K562 (cell line): ENCODE measurements around the gene FOXJ3. TPM values are rescaled to one million over a fixed set of nuclear protein-coding genes. Genes with fewer than 3 reads are reported as not detected.

Source experiments
- ATAC-seq: fragments of 200-7000 bp; cut with Tn5 transposase; 3 replicates; pipeline ENCODE4 v1.9.1; 2020; ENCODE audit warnings: moderate library complexity
- BruUV-seq: library from RNA; stranded (reverse); fragments of 400-500 nt; replicated peaks from 2 replicates; lab custom pipeline; 2021; lab: Mats Ljungman, UMichigan
- CTCF ChIA-PET: fragments of 300-600 bp; formaldehyde crosslinking; extraction: SDS; loops from one replicate; lab custom pipeline; 2021; ENCODE audit warnings: low intra/inter-chr PET ratio; lab: Yijun Ruan, JAX
- POLR2A ChIA-PET: fragments of 300-600, 350-650 bp; sonication (Branson Sonifier 250); formaldehyde crosslinking; extraction: SDS; loops from one replicate; lab custom pipeline; 2021; ENCODE audit warnings: antibody characterized with exemption, inconsistent platforms; lab: Yijun Ruan, JAX
- DNase-seq, 4 experiments: peaks; one replicate each; pipeline versions ENCODE4 v3.0.0 to v3.0.0-alpha.2; 2011 to 2018; ENCODE audit warnings: low spot score in 3 of 4, mixed read lengths in 3 of 4; ENCODE audit errors: extremely low read depth in 1 of 4
- FAIRE-seq: peaks from 2 replicates; lab custom pipeline; 2011; peaks lifted over from hg19 to GRCh38; lab: Jason Lieb, UNC
- H2AFZ ChIP-seq: 2 replicates; pipeline ENCODE4 v1.6.0; 2011; ENCODE audit warnings: low read depth, low read length, control low read depth, inconsistent platforms
- H3K27ac ChIP-seq: fragments of 200-600 bp; 3 replicates; pipeline ENCODE4 v1.8.0; 2011; ENCODE audit warnings: low read depth, mild to moderate bottlenecking, control low read depth, inconsistent platforms, low read length, moderate library complexity, mixed read lengths; ENCODE audit errors: extremely low read depth
- H3K27me3 ChIP-seq, 2 experiments: fragments of 300-600 bp in 1 of 2; 2 replicates in 1 of 2; 3 replicates in 1 of 2; pipeline versions ENCODE4 v1.6.0 to v1.8.0; 2011; ENCODE audit warnings: inconsistent platforms in 2 of 2, low read length in 2 of 2, mild to moderate bottlenecking in 1 of 2, mixed read lengths in 1 of 2, moderate library complexity in 1 of 2; ENCODE audit not compliant: control insufficient read depth in 2 of 2, insufficient read depth in 2 of 2
- H3K36me3 ChIP-seq: fragments of 300-600 bp; 3 replicates; pipeline ENCODE4 v1.8.0; 2011; ENCODE audit warnings: mild to moderate bottlenecking, low read length, inconsistent platforms; ENCODE audit not compliant: control insufficient read depth, insufficient read depth
- H3K4me1 ChIP-seq, 2 experiments: fragments of 200-600 bp in 1 of 2; replicated peaks in 1 of 2; 2 replicates in 1 of 2; 3 replicates in 1 of 2; pipeline versions ENCODE4 v1.5.1 to v1.8.0; 2011; ENCODE audit warnings: inconsistent platforms in 2 of 2, low read length in 2 of 2, mild to moderate bottlenecking in 1 of 2, mixed read lengths in 1 of 2, moderate library complexity in 1 of 2; ENCODE audit not compliant: control insufficient read depth in 2 of 2, insufficient read depth in 2 of 2
- H3K4me2 ChIP-seq: 2 replicates; pipeline ENCODE4 v1.6.1; 2011; ENCODE audit warnings: low read length, control low read depth, inconsistent platforms, mixed read lengths; ENCODE audit not compliant: insufficient read depth
- H3K4me3 ChIP-seq: fragments of 200-600 bp; sonication (generic), shearing (Covaris generic); 2 replicates; pipeline ENCODE4 v1.5.1; 2016; ENCODE audit warnings: control low read depth, inconsistent platforms
- H3K79me2 ChIP-seq: fragments of 200-600 bp; 3 replicates; pipeline ENCODE4 v1.8.0; 2011; ENCODE audit warnings: low read length, inconsistent platforms; ENCODE audit not compliant: control insufficient read depth, insufficient read depth
- H3K9ac ChIP-seq, 2 experiments: 2 replicates each; pipeline versions ENCODE4 v1.6.0 to v1.6.1; 2011; ENCODE audit warnings: low read depth in 2 of 2, low read length in 2 of 2, control low read depth in 1 of 2, inconsistent platforms in 1 of 2, mild to moderate bottlenecking in 1 of 2, mixed read lengths in 1 of 2; ENCODE audit not compliant: insufficient read depth in 1 of 2
- H3K9me1 ChIP-seq: one replicate; pipeline ENCODE4 v1.6.0; 2011; ENCODE audit warnings: inconsistent platforms, mild to moderate bottlenecking, low read length, moderate library complexity; ENCODE audit not compliant: control insufficient read depth, insufficient read depth
- H3K9me3 ChIP-seq: replicated peaks from 2 replicates; pipeline ENCODE4 v1.5.1; 2011; ENCODE audit warnings: low read depth, low read length, inconsistent platforms; ENCODE audit not compliant: control insufficient read depth, insufficient read depth
- H4K20me1 ChIP-seq: replicated peaks from 2 replicates; pipeline ENCODE4 v1.6.1; 2011; ENCODE audit warnings: low read length, inconsistent platforms, mixed read lengths; ENCODE audit not compliant: control insufficient read depth, insufficient read depth
- GATAD2B ChIP-seq: fragments of 450-650 bp; IDR thresholded peaks from 2 replicates; pipeline ENCODE4 v1.6.1; 2017; ENCODE audit warnings: mild to moderate bottlenecking, borderline replicate concordance
- HNRNPL ChIP-seq: fragments of 200-400 bp; formaldehyde crosslinking; IDR thresholded peaks from 2 replicates; pipeline ENCODE4 v1.6.1; 2017; ENCODE audit warnings: low read depth, mild to moderate bottlenecking, low read length
- MBD2 ChIP-seq: sonication (generic); IDR thresholded peaks from 2 replicates; pipeline ENCODE4 v1.6.1; 2016; ENCODE audit warnings: low read depth, borderline replicate concordance
- NR1H2 ChIP-seq: sonication (generic); formaldehyde crosslinking; IDR thresholded peaks from 2 replicates; pipeline ENCODE4 v1.4.0; 2020; ENCODE audit warnings: mild to moderate bottlenecking, missing genetic modification reagents
- NR4A1 ChIP-seq, 2 experiments: fragments of 250-450 bp in 1 of 2; fragments of 450-650 bp in 1 of 2; sonication (Bioruptor Pico) in 1 of 2; IDR thresholded peaks; 2 replicates each; pipeline versions ENCODE4 v1.4.0 to v1.6.1; 2016 to 2020; ENCODE audit warnings: mild to moderate bottlenecking in 2 of 2, missing compliant biosample characterization in 1 of 2, missing genetic modification characterization in 1 of 2, moderate library complexity in 1 of 2
- WGBS: fragments of 100-300 bp; shearing (Covaris generic); methylation state at CpG from one replicate; pipeline ENCODE4 v1.1.6; 2016; ENCODE audit warnings: low coverage, mixed read lengths; ENCODE audit not compliant: insufficient coverage; ENCODE audit errors: missing lambda C conversion rate; 5-methylcytosine and 5-hydroxymethylcytosine counted together
- in situ Hi-C: fragments of 300-500 bp; cut with MboI; formaldehyde crosslinking; loops from 4 replicates; pipeline ENCODE4 v1.15.0; 2018; ENCODE audit warnings: inconsistent platforms, mixed read lengths
- intact Hi-C: fragments of 100-400 bp; cut with micrococcal nuclease; formaldehyde crosslinking; loops from 2 replicates; pipeline ENCODE4 v1.14.2; 2022
- polyA plus RNA-seq, 8 experiments: library from polyadenylated mRNA; depleted of rRNA in 4 of 8; stranded (reverse) in 5 of 8; unstranded in 3 of 8; fragments of >200 nt; fragmentation: Nextera tagmentation in 2 of 8; fragmentation: Illumina TruSeq in 1 of 8; extraction: Ambion mirVana in 2 of 8; extraction: Trizol in 1 of 8; gene quantifications; 2 replicates each; pipeline versions ENCODE4 v1.2.1 to v1.2.3, GENCODE V29; 2011 to 2014; ENCODE audit warnings: inconsistent platforms in 1 of 8, missing spikeins in 1 of 8
- total RNA-seq, 7 experiments: library from RNA; depleted of rRNA in 6 of 7; stranded (reverse); fragments of >200 nt in 6 of 7; fragmentation: Illumina TruSeq in 2 of 7; extraction: Trizol in 2 of 7; gene quantifications; 2 replicates each; pipeline versions ENCODE4 v1.2.1 to v1.2.3, GENCODE V29; 2011 to 2021; ENCODE audit warnings: low replicate concordance in 1 of 7
- TF ChIP-seq, protein P1 (sequence below), 2 experiments: fragments of 450-650 bp; IDR thresholded peaks; 2 replicates each; pipeline ENCODE4 v1.6.1; 2016; ENCODE audit warnings: mild to moderate bottlenecking in 2 of 2, borderline replicate concordance in 1 of 2, low read depth in 1 of 2, moderate library complexity in 1 of 2

The FOXJ3 gene
- total and polyA plus RNA-seq, 9 of the 15 experiments (the other 6 are each of a cell fraction or from before 2014, with no cell fraction given), result 8.7 to 35.3 (median 23.4) TPM

GRCh38 chr1:42340093-42340492 is 5.1 kb upstream of the FOXJ3 start:
- H3K9me1 ChIP-seq, result no peaks in the 10 kb centered on the region
- ATAC-seq (no peak), DNase-seq (no peak), FAIRE-seq (no peak)
- peaks cover 9% of the 10 kb centered on the region in 2 experiments; a peak in 2 of 5 replicates for H3K4me1 ChIP-seq
- BruUV-seq, result no TSS peak
- TF ChIP-seq MBD2, result no peak
- no peaks in the 10 kb centered on the region for H3K36me3 ChIP-seq
- H3K27ac ChIP-seq, result no peak overlapping the region
- no peak overlapping the region for H3K4me2 ChIP-seq
- H3K27me3 ChIP-seq, result peaks cover 0 to 6% of the 10 kb centered on the region in 2 experiments; a peak in 4 of 5 replicates
- in situ Hi-C loops, result loop anchor here (10.0 kb wide), 1 partner anchor 405 kb away; the partner anchor contains the start of gene CLDN19
- intact Hi-C loops, result loop anchor here (10.0 kb wide), 2 partner anchors 235 to 395 kb away; no protein-coding TSS in a partner anchor
- no peaks in the 10 kb centered on the region for H3K9me3 ChIP-seq
- H3K4me3 ChIP-seq, result no peak overlapping the region
- peaks cover 12% of the 10 kb centered on the region; the same call in 2 of the 3 replicates for H3K79me2 ChIP-seq
- H4K20me1 ChIP-seq, result no peaks in the 10 kb centered on the region
- POLR2A ChIA-PET, result interaction anchor here (3.2 kb wide), 1 partner anchor 11 kb away, joined by 20 read pairs; no protein-coding TSS in a partner anchor
- H3K9ac ChIP-seq, result no peak overlapping the region
- 42% methylated on average over 2 of the region's 2 CpGs for WGBS
- no peak overlapping the region for H2AFZ ChIP-seq
- CTCF ChIA-PET, result no interaction called here

DNA sequence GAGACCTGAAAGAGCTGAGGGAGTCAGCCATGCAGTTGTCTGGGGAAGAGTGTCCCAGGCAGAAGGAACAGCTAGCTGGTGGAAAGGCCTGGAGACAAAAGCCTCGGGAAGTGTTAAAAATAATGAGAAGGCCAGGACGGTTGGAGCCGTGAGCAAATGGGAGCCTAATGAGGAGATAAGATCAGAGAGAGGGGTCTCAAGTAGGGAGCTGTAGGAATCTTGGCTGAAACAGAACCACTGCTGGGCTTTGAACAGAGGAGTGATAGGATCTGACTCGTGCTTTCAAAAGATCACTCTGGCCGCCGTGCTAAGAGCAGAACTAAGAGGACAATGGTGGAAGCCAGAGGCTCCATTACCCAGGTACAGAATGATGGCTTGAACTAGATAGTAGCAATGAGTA is 1.9 kb upstream of the FOXJ3 start:
- ChIA-PET POLR2A (interaction anchor here (0.6 to 3.2 kb wide), 2 partner anchors 8 to 13 kb away, joined by 3 to 20 read pairs; no protein-coding TSS in a partner anchor), CTCF (no interaction called here)
- intact Hi-C loops, result no loop called here
- peaks cover 17 to 18% of the 10 kb centered on the region in 2 experiments; a peak in 4 of 5 replicates for H3K4me1 ChIP-seq
- H3K4me2 ChIP-seq, result no peak overlapping the region
- peaks cover 16% of the 10 kb centered on the region for H4K20me1 ChIP-seq
- no peaks in the 10 kb centered on the region for H3K9me1 ChIP-seq
- peak overlapping the region; percentile 7; the same call in 1 of the 2 replicates for H2AFZ ChIP-seq
- no peaks in the 10 kb centered on the region for H3K9me3 ChIP-seq
- 48% methylated on average over 6 of the region's 6 CpGs for WGBS
- in situ Hi-C loops, result no loop called here
- peak overlapping the region in 1 of 2 experiments; percentile 31; a peak in 1 of 4 replicates for H3K9ac ChIP-seq
- H3K4me3 ChIP-seq, result no peak overlapping the region
- no peak for ATAC-seq
- BruUV-seq, result no TSS peak
- peaks cover 42% of the 10 kb centered on the region for H3K79me2 ChIP-seq
- H3K27me3 ChIP-seq, result peaks cover 0 to 6% of the 10 kb centered on the region in 2 experiments; a peak in 3 of 5 replicates
- no peaks in the 10 kb centered on the region for H3K36me3 ChIP-seq
- H3K27ac ChIP-seq, result no peak overlapping the region
- FAIRE-seq, result no peak
- no peak for DNase-seq
- TF ChIP-seq GATAD2B (no peak), NR1H2 (CRISPR knock-in tag) (no peak), HNRNPL (no peak), NR4A1 (CRISPR knock-in tag; IDR thresholded peaks at IDR 0.05) (no peak), NR4A1 (tag; IDR thresholded peaks at IDR 0.05) (no peak)
- TF ChIP-seq, protein P1, sequence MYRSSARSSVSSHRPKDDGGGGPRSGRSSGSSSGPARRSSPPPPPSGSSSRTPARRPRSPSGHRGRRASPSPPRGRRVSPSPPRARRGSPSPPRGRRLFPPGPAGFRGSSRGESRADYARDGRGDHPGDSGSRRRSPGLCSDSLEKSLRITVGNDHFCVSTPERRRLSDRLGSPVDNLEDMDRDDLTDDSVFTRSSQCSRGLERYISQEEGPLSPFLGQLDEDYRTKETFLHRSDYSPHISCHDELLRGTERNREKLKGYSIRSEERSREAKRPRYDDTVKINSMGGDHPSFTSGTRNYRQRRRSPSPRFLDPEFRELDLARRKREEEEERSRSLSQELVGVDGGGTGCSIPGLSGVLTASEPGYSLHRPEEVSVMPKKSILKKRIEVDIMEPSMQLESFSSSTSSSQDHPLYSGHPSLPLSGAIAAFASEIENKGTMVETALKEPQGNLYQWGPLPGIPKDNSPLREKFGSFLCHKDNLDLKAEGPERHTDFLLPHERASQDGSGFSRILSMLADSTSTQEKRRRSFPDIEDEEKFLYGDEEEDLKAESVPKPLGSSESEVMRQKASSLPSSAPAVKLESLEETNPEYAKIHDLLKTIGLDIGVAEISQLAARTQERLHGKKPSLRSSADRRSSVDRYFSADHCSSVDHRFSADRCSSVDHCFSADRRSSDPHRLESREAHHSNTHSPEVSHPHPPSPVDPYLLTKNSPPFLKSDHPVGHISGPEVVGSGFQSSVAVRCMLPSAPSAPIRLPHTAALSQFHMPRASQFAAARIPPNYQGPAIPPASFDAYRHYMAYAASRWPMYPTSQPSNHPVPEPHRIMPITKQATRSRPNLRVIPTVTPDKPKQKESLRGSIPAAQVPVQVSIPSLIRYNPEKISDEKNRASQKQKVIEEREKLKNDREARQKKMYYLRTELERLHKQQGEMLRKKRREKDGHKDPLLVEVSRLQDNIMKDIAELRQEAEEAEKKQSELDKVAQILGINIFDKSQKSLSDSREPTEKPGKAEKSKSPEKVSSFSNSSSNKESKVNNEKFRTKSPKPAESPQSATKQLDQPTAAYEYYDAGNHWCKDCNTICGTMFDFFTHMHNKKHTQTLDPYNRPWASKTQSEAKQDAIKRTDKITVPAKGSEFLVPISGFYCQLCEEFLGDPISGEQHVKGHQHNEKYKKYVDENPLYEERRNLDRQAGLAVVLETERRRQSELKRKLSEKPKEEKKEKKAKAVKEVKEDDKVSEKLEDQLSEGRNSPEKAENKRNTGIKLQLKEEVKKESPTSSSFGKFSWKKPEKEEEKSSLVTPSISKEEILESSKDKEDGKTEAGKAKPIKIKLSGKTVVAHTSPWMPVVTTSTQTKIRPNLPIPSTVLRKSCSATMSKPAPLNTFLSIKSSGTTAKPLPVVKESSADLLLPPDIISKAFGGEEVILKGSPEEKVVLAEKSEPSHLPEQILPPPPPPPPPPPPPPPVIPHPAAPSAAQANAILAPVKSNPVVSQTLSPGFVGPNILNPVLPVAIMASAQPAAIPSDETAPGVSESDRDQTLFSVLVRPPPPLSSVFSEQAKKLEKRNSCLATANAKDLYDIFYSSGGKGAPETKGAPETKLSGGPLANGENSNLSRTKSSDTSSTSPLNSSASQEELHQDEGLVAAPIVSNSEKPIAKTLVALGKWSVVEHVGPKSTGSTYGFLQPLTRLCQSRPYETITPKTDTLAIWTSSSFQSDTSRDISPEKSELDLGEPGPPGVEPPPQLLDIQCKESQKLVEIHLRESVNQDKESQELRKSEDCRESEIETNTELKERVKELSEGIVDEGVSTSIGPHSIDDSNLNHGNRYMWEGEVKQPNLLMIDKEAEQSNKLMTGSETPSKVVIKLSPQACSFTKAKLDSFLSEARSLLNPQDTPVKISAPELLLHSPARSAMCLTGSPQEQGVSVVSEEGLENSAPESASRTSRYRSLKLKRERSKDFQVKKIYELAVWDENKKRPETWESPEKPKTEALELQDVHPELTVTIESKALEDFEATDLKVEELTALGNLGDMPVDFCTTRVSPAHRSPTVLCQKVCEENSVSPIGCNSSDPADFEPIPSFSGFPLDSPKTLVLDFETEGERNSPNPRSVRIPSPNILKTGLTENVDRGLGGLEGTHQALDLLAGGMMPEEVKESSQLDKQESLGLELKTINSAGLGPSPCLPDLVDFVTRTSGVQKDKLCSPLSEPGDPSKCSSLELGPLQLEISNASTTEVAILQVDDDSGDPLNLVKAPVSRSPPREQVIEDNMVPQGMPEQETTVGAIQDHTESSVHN (IDR thresholded peaks at IDR 0.05; ENCODE audit: borderline replicate concordance in 1 of 2, low read depth in 1 of 2), result no peak
